Tibial nerve (tissue), 4 donors: ENCODE data around the gene DEFB108B.
"Not testable (repeated sequence)": the region's sequence is repeated elsewhere in the genome, so short reads cannot be mapped to it uniquely, and the experiment has no call there.

ENCODE experiments used
- CTCF ChIP-seq, 5 experiments: fragments of 200-600 bp in 3 of 5; fragments of 450-650 bp in 2 of 5; sonication (generic) in 3 of 5; IDR thresholded peaks; one replicate each; pipeline ENCODE4 v1.5.1; 2016 to 2019; ENCODE audit warnings: antibody characterized with exemption in 5 of 5, mild to moderate bottlenecking in 3 of 5, moderate library complexity in 2 of 5
- EP300 ChIP-seq, 2 donors: sonication (generic); formaldehyde crosslinking; IDR thresholded peaks; one replicate each; pipeline ENCODE4 v1.6.1; 2017; ENCODE audit warnings: antibody characterized with exemption in 2 of 2, mild to moderate bottlenecking in 1 of 2
- POLR2A ChIP-seq, 2 donors: fragments of 450-650 bp; IDR thresholded peaks; one replicate each; pipeline ENCODE4 v1.6.1; 2017; ENCODE audit warnings: antibody characterized with exemption in 2 of 2, mild to moderate bottlenecking in 2 of 2, moderate library complexity in 2 of 2

DNA sequence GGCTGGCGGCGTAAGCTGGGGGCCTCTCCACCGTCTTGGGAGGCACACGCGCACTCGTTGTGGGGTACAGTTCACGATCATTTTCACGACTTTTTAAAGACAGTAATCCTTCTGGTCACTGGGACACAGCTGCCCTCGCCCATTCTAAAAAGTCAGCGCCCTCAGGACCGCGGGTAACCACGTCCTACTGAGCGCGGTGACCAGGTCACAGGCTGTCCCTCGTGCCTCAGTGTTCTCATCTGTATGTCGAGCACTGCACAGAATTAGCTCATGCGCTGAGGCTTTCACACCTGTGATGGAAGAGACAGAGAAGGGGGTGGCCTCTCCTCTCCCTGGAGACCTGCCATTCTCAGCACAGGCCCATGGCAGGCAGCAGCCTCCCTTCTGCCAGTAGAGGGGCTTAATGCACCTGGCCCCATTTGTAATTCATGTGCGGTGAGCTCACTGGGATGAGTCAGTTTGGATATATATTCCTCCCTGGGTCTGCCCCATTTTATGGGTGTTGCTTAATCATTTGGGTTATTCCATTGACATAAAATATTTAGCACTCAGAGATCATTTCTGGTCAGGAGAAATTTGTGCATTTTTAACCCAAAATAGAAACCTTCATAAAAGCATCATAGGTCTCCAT lies 45.1 kb upstream of the DEFB108B start:
- TF ChIP-seq CTCF, POLR2A, EP300 (IDR thresholded peaks at IDR 0.05): not testable (repeated sequence)
